ENCODE results near the gene DPYSL4. TPM values are rescaled to one million over a fixed set of nuclear protein-coding genes. Genes with fewer than 3 reads are reported as not detected.

The DPYSL4 gene
- total and polyA plus RNA-seq, 2 experiments from 2014 or later = 2.1 to 4.1 TPM

- TF ChIP-seq, protein P1, sequence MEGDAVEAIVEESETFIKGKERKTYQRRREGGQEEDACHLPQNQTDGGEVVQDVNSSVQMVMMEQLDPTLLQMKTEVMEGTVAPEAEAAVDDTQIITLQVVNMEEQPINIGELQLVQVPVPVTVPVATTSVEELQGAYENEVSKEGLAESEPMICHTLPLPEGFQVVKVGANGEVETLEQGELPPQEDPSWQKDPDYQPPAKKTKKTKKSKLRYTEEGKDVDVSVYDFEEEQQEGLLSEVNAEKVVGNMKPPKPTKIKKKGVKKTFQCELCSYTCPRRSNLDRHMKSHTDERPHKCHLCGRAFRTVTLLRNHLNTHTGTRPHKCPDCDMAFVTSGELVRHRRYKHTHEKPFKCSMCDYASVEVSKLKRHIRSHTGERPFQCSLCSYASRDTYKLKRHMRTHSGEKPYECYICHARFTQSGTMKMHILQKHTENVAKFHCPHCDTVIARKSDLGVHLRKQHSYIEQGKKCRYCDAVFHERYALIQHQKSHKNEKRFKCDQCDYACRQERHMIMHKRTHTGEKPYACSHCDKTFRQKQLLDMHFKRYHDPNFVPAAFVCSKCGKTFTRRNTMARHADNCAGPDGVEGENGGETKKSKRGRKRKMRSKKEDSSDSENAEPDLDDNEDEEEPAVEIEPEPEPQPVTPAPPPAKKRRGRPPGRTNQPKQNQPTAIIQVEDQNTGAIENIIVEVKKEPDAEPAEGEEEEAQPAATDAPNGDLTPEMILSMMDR (IDR thresholded peaks at IDR 0.05; ENCODE audit: poor library complexity) = no peak
- no peak for TF ChIP-seq EZH2phosphoT487 (IDR thresholded peaks at IDR 0.05; ENCODE audit: low read depth, severe bottlenecking, unreplicated experiment)
- Histone ChIP-seq H3K27ac (no peak overlapping the region), H3K9me2 (replicated peaks; ENCODE audit: insufficient read depth) (no peaks in the 10 kb centered on the region), H3K79me2 (no peaks in the 10 kb centered on the region), H3K36me3 (replicated peaks; ENCODE audit: insufficient read depth, low read depth) (no peaks in the 10 kb centered on the region), H3K27me3 (no peaks in the 10 kb centered on the region), H2AFZ (no peak overlapping the region), H3K4me1 (ENCODE audit: insufficient read depth) (no peaks in the 10 kb centered on the region), H3K4me2 (no peak overlapping the region), H3K9me3 (ENCODE audit: low read depth) (no peaks in the 10 kb centered on the region), H4K20me1 (ENCODE audit: insufficient read depth, poor library complexity, severe bottlenecking) (no peaks in the 10 kb centered on the region), H3K4me3 (no peak overlapping the region)
- no peak for DNase-seq (ENCODE audit: low spot score)
- WGBS (ENCODE audit: low lambda C conversion rate, missing lambda C conversion rate) = 93% methylated on average over 40 of the region's 48 CpGs
Observed at GRCh38 chr10:132207536-132208461, 21.1 kb downstream of the DPYSL4 start.

DNA sequence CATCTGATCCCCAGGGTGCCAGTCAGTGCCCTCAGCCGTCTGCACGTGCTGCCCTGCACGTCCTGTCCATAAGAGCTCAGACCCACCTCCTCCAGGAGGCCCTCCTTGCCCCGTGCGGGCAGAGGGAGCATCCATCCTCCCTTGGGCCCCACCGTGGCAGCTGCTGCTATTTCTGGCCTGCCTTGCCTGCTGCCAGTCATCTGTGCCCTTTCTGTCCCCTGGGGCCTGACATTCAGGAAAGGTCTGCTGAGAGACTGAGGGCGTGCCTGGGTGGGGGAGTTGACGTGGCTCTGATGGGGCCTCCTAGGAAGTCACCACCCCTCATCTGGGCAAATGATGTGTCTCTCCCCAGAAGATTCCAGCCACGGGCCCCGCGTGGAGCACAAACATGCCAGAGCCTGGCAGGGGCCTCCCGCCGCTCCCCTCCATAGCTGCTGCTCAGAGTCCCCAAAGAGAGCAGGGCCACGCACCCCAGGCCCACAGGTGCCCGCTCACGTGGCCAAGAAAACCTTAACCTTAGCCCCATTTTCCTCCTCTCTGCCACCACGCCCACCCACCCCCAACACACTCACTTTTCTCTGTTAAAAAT is 21.8 kb downstream of the DPYSL4 start:
- WGBS (ENCODE audit: low lambda C conversion rate, missing lambda C conversion rate) = 84% methylated on average over 17 of the region's 17 CpGs
- Histone ChIP-seq H3K4me1 (ENCODE audit: insufficient read depth) (no peaks in the 10 kb centered on the region), H3K9me3 (ENCODE audit: low read depth) (no peaks in the 10 kb centered on the region), H3K4me3 (no peak overlapping the region), H3K9me2 (replicated peaks; ENCODE audit: insufficient read depth) (no peaks in the 10 kb centered on the region), H2AFZ (no peak overlapping the region), H3K27me3 (no peaks in the 10 kb centered on the region), H3K27ac (no peak overlapping the region), H3K4me2 (no peak overlapping the region), H3K79me2 (no peaks in the 10 kb centered on the region), H4K20me1 (ENCODE audit: insufficient read depth, poor library complexity, severe bottlenecking) (no peaks in the 10 kb centered on the region), H3K36me3 (replicated peaks; ENCODE audit: insufficient read depth, low read depth) (no peaks in the 10 kb centered on the region)
- DNase-seq (ENCODE audit: low spot score) = no peak
- TF ChIP-seq EZH2 (IDR thresholded peaks at IDR 0.05; ENCODE audit: borderline replicate concordance) (no peak), EZH2phosphoT487 (IDR thresholded peaks at IDR 0.05; ENCODE audit: low read depth, severe bottlenecking, unreplicated experiment) (no peak)
- TF ChIP-seq, protein P1 (IDR thresholded peaks at IDR 0.05; ENCODE audit: poor library complexity) = no peak

- no peaks in the 10 kb centered on the region for H3K27me3 ChIP-seq
- H4K20me1 ChIP-seq (ENCODE audit: insufficient read depth, poor library complexity, severe bottlenecking) = no peaks in the 10 kb centered on the region
- no peaks in the 10 kb centered on the region for H3K4me1 ChIP-seq (ENCODE audit: insufficient read depth)
- H3K36me3 ChIP-seq (replicated peaks; ENCODE audit: insufficient read depth, low read depth) = no peaks in the 10 kb centered on the region
- H3K79me2 ChIP-seq = no peaks in the 10 kb centered on the region
- H3K9me2 ChIP-seq (replicated peaks; ENCODE audit: insufficient read depth) = no peaks in the 10 kb centered on the region
- no peak overlapping the region for H3K27ac ChIP-seq
- no peaks in the 10 kb centered on the region for H3K9me3 ChIP-seq (ENCODE audit: low read depth)
- WGBS (ENCODE audit: low lambda C conversion rate, missing lambda C conversion rate) = 95% methylated on average over 14 of the region's 14 CpGs
- TF ChIP-seq EZH2 (IDR thresholded peaks at IDR 0.05; ENCODE audit: borderline replicate concordance) = no peak
- TF ChIP-seq, protein P1 (IDR thresholded peaks at IDR 0.05; ENCODE audit: poor library complexity) = no peak
- no peak for TF ChIP-seq EZH2phosphoT487 (IDR thresholded peaks at IDR 0.05; ENCODE audit: low read depth, severe bottlenecking, unreplicated experiment)
- H2AFZ ChIP-seq = no peak overlapping the region
- no peak for DNase-seq (ENCODE audit: low spot score)
- H3K4me2 ChIP-seq = no peak overlapping the region
- no peak overlapping the region for H3K4me3 ChIP-seq
Observed at GRCh38 chr10:132209130-132209529, 22.4 kb downstream of the DPYSL4 start.

Data from hepatocyte (in vitro differentiated cells).